Neural progenitor cell (in vitro differentiated cells): Measurements from ENCODE around the gene PLAAT2. TPM values are rescaled to one million over a fixed set of nuclear protein-coding genes. Genes with fewer than 3 reads are reported as not detected.
A peak's percentile ranks its signal among the peaks of the same experiment; 100 is the strongest.

ENCODE experiments used
- DNase-seq: peaks from one replicate; pipeline ENCODE4 v3.0.0-alpha.2; 2016; ENCODE audit warnings: low spot score
- H2AFZ ChIP-seq: fragments of 200-600 bp; sonication (generic); replicated peaks from 2 replicates; pipeline ENCODE4 v1.6.1; 2016; ENCODE audit warnings: antibody characterized with exemption
- H3F3A ChIP-seq: fragments of 200-600 bp; sonication (generic); 2 replicates; pipeline ENCODE4 v1.6.1; 2016; ENCODE audit warnings: antibody characterized with exemption, low read depth
- H3K27ac ChIP-seq: fragments of 200-600 bp; sonication (generic); 2 replicates; pipeline ENCODE4 v1.5.1; 2016; ENCODE audit warnings: mild to moderate bottlenecking
- H3K27me3 ChIP-seq: fragments of 200-600 bp; sonication (generic); 2 replicates; pipeline ENCODE4 v1.6.1; 2016; ENCODE audit warnings: mild to moderate bottlenecking, moderate library complexity
- H3K36me3 ChIP-seq: fragments of 200-600 bp; sonication (generic); 2 replicates; pipeline ENCODE4 v1.5.1; 2016
- H3K4me1 ChIP-seq: fragments of 200-600 bp; sonication (generic); 2 replicates; pipeline ENCODE4 v1.6.1; 2016; ENCODE audit warnings: mixed run types
- H3K4me2 ChIP-seq: fragments of 200-600 bp; sonication (generic); 2 replicates; pipeline ENCODE4 v1.6.1; 2016
- H3K4me3 ChIP-seq: fragments of 200-600 bp; sonication (generic); 2 replicates; pipeline ENCODE4 v1.5.1; 2016
- H3K79me2 ChIP-seq: fragments of 200-600 bp; sonication (generic); 2 replicates; pipeline ENCODE4 v1.6.1; 2016; ENCODE audit warnings: low read depth
- H3K9ac ChIP-seq: fragments of 200-600 bp; sonication (generic); 2 replicates; pipeline ENCODE4 v1.6.1; 2016
- H3K9me3 ChIP-seq: fragments of 200-600 bp; sonication (generic); 2 replicates; pipeline ENCODE4 v1.5.1; 2016; ENCODE audit warnings: low read depth
- H4K20me1 ChIP-seq: fragments of 200-600 bp; sonication (generic); 2 replicates; pipeline ENCODE4 v1.6.1; 2016; ENCODE audit warnings: low read depth
- H3K27ac Mint-ChIP-seq: 3 replicates; pipeline ENCODE4 v1.8.0; 2021; ENCODE audit warnings: mixed read lengths
- H3K27me3 Mint-ChIP-seq: 2 replicates; pipeline ENCODE4 v1.8.0; 2022; ENCODE audit warnings: low read depth, mild to moderate bottlenecking, inconsistent platforms, moderate library complexity, mixed read lengths; ENCODE audit not compliant: insufficient read depth
- H3K36me3 Mint-ChIP-seq: 3 replicates; pipeline ENCODE4 v1.8.0; 2021; ENCODE audit warnings: mixed read lengths
- H3K4me1 Mint-ChIP-seq: 3 replicates; pipeline ENCODE4 v1.8.0; 2021; ENCODE audit warnings: mixed read lengths
- H3K4me3 Mint-ChIP-seq: 3 replicates; pipeline ENCODE4 v1.8.0; 2021; ENCODE audit warnings: mild to moderate bottlenecking, moderate library complexity, mixed read lengths
- H3K9me3 Mint-ChIP-seq: 3 replicates; pipeline ENCODE4 v1.8.0; 2020; ENCODE audit warnings: mixed read lengths
- EZH2 ChIP-seq: fragments of 200-600 bp; sonication (generic); IDR thresholded peaks from 2 replicates; pipeline ENCODE4 v1.6.1; 2017; ENCODE audit warnings: antibody characterized with exemption, mild to moderate bottlenecking, moderate library complexity
- EZH2phosphoT487 ChIP-seq: fragments of 200-600 bp; sonication (generic); IDR thresholded peaks from 2 replicates; pipeline ENCODE4 v1.6.1; 2017; ENCODE audit warnings: antibody characterized with exemption
- total RNA-seq: library from RNA; depleted of rRNA; stranded (reverse); fragments of >200 nt; gene quantifications from 2 replicates; pipeline ENCODE4 v1.2.3, GENCODE V29; 2015; ENCODE audit warnings: low replicate concordance
- TF ChIP-seq, protein P1 (sequence below): fragments of 200-600 bp; sonication (generic); IDR thresholded peaks from 2 replicates; pipeline ENCODE4 v1.5.1; 2017; ENCODE audit warnings: antibody characterized with exemption, mild to moderate bottlenecking

Gene PLAAT2
- total RNA-seq, 1 donor from 2014 or later: not detected

DNA sequence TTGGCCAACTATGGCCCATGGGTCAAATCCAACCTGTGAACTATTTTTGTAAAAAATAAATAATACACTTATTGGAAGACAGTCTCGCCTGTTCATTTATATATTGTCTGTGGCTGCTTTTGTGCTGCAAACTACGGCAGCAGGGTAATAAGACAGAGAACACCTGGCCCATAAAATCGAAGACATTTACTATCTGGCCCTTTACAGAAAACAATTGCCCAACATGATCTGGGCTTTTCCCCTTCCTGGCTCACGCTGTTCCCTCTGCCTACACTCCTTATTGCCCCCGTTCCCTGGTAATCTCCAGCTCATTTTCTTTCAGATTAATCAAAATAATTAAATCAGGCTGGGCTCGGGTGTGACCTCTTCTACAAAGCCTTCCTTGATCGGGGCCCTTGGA is 5.6 kb downstream of the PLAAT2 start:
- Mint-ChIP-seq H3K27ac (no peak overlapping the region), H3K4me3 (no peak overlapping the region), H3K4me1 (peaks cover 21% of the 10 kb centered on the region), H3K36me3 (no peaks in the 10 kb centered on the region), H3K9me3 (no peaks in the 10 kb centered on the region), H3K27me3 (peaks cover 13% of the 10 kb centered on the region)
- no peak overlapping the region for H2AFZ ChIP-seq
- no peaks in the 10 kb centered on the region for H3F3A ChIP-seq
- H3K4me1 ChIP-seq: peaks cover 4% of the 10 kb centered on the region
- no peak overlapping the region for H3K4me2 ChIP-seq
- TF ChIP-seq EZH2phosphoT487 (no peak), EZH2 (no peak)
- no peaks in the 10 kb centered on the region for H3K79me2 ChIP-seq
- no peak for DNase-seq
- H3K36me3 ChIP-seq: no peaks in the 10 kb centered on the region
- H3K9me3 ChIP-seq: no peaks in the 10 kb centered on the region
- no peak overlapping the region for H3K27ac ChIP-seq
- H4K20me1 ChIP-seq: no peaks in the 10 kb centered on the region
- no peak overlapping the region for H3K4me3 ChIP-seq
- H3K9ac ChIP-seq: no peak overlapping the region
- H3K27me3 ChIP-seq: no peaks in the 10 kb centered on the region

DNA sequence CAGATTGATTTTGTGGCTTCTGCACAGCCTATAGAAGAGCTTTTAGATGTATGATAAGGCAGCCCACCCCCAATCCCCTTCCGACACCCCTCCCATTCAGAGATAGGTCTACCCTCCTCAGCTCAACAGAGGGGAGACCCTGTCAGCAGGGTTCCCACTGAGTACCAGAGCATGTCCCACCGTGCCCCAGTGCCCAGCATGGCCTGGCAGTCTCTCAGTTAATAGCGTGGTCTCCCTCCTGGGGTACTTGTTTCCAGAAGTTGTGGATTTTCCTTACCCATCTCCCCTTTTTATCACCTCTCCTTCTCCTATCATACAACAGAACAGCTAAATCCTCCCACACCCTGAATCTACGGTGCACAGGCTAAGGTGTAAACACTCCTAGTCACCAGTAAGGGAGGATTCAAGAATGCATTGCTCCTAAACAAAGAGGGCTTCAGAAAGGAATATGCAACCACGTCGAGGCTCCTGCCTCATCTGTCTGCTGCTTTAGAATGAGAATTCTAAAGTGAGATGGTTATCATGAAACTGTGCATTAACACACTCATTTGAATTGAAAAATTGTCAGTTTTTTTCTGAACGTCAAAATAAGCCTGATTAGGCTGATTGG is 6.7 kb downstream of the PLAAT2 start:
- no peak overlapping the region for H3K27ac ChIP-seq
- no peak overlapping the region for H3K4me2 ChIP-seq
- H3K4me1 ChIP-seq: peaks cover 4% of the 10 kb centered on the region
- Mint-ChIP-seq H3K27ac (no peak overlapping the region), H3K36me3 (no peaks in the 10 kb centered on the region), H3K4me3 (no peak overlapping the region), H3K9me3 (no peaks in the 10 kb centered on the region), H3K27me3 (peaks cover 14% of the 10 kb centered on the region), H3K4me1 (peaks cover 23% of the 10 kb centered on the region)
- no peak overlapping the region for H3K9ac ChIP-seq
- H3F3A ChIP-seq: no peaks in the 10 kb centered on the region
- no peaks in the 10 kb centered on the region for H3K27me3 ChIP-seq
- no peaks in the 10 kb centered on the region for H4K20me1 ChIP-seq
- no peaks in the 10 kb centered on the region for H3K79me2 ChIP-seq
- DNase-seq: no peak
- H3K4me3 ChIP-seq: no peak overlapping the region
- no peaks in the 10 kb centered on the region for H3K9me3 ChIP-seq
- no peak overlapping the region for H2AFZ ChIP-seq
- TF ChIP-seq EZH2 (no peak), EZH2phosphoT487 (no peak)
- TF ChIP-seq, protein P1, sequence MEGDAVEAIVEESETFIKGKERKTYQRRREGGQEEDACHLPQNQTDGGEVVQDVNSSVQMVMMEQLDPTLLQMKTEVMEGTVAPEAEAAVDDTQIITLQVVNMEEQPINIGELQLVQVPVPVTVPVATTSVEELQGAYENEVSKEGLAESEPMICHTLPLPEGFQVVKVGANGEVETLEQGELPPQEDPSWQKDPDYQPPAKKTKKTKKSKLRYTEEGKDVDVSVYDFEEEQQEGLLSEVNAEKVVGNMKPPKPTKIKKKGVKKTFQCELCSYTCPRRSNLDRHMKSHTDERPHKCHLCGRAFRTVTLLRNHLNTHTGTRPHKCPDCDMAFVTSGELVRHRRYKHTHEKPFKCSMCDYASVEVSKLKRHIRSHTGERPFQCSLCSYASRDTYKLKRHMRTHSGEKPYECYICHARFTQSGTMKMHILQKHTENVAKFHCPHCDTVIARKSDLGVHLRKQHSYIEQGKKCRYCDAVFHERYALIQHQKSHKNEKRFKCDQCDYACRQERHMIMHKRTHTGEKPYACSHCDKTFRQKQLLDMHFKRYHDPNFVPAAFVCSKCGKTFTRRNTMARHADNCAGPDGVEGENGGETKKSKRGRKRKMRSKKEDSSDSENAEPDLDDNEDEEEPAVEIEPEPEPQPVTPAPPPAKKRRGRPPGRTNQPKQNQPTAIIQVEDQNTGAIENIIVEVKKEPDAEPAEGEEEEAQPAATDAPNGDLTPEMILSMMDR: no peak
- H3K36me3 ChIP-seq: no peaks in the 10 kb centered on the region

DNA sequence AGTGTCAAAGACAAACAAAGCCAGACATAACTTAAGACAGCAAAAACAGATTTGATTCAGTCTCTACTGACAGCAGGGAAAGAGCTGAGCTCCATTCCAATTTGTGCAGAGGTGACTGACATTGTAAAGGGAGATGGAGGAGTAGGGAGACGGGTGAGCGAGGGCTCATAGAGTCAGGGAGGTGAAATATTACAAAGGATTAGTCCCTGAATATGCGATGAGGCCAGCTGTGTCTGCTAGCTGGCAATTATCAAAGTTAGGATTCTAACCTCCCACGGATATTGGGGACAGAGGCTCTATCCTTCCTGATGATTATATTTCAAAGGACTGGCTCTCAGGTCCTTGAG is 8.3 kb downstream of the PLAAT2 start:
- H3K27me3 ChIP-seq: no peaks in the 10 kb centered on the region
- no peak overlapping the region for H3K4me3 ChIP-seq
- H3K27me3 Mint-ChIP-seq: peaks cover 7% of the 10 kb centered on the region
- no peaks in the 10 kb centered on the region for H4K20me1 ChIP-seq
- TF ChIP-seq EZH2: no peak
- TF ChIP-seq, protein P1: no peak
- no peak for TF ChIP-seq EZH2phosphoT487
- DNase-seq: no peak
- H3K36me3 ChIP-seq: no peaks in the 10 kb centered on the region
- H3K9me3 ChIP-seq: no peaks in the 10 kb centered on the region
- no peaks in the 10 kb centered on the region for H3K9me3 Mint-ChIP-seq
- H3K4me2 ChIP-seq: no peak overlapping the region
- no peak overlapping the region for H2AFZ ChIP-seq
- peak overlapping the region; percentile 22 for H3K4me3 Mint-ChIP-seq
- no peaks in the 10 kb centered on the region for H3F3A ChIP-seq
- H3K36me3 Mint-ChIP-seq: no peaks in the 10 kb centered on the region
- peaks cover 4% of the 10 kb centered on the region for H3K4me1 ChIP-seq
- H3K79me2 ChIP-seq: no peaks in the 10 kb centered on the region
- H3K27ac ChIP-seq: no peak overlapping the region
- peaks cover 28% of the 10 kb centered on the region for H3K4me1 Mint-ChIP-seq
- no peak overlapping the region for H3K9ac ChIP-seq
- no peak overlapping the region for H3K27ac Mint-ChIP-seq

DNA sequence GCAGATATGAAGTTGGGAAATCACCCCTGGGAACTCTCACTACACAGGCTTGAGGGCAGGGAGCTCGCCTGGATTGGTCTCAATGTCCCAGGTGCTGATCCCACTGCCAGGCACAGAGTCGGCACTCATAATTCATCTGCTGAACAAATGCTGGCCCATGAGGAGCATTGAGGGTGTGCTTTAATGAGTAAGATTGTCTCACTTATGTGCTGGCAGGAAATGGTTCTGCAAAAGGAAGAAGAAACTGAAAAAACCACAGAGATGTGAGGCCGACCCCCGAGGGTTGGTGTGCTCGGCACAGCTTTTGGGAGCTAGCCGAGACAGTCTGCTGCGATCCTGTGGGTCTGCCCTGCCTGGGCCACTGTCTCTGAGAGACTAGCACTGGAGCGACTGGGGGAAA is 9.4 kb downstream of the PLAAT2 start:
- Histone ChIP-seq H3K4me3 (no peak overlapping the region), H3K36me3 (no peaks in the 10 kb centered on the region), H3K27ac (no peak overlapping the region), H2AFZ (no peak overlapping the region), H3K27me3 (no peaks in the 10 kb centered on the region), H3K4me2 (no peak overlapping the region), H3K79me2 (no peaks in the 10 kb centered on the region), H3K9ac (no peak overlapping the region), H3K4me1 (peaks cover 4% of the 10 kb centered on the region), H3K9me3 (no peaks in the 10 kb centered on the region), H4K20me1 (no peaks in the 10 kb centered on the region), H3F3A (no peaks in the 10 kb centered on the region)
- Mint-ChIP-seq H3K36me3 (no peaks in the 10 kb centered on the region), H3K27me3 (peaks cover 7% of the 10 kb centered on the region), H3K9me3 (no peaks in the 10 kb centered on the region), H3K27ac (peak overlapping the region; percentile 81), H3K4me1 (peaks cover 28% of the 10 kb centered on the region), H3K4me3 (peak overlapping the region; percentile 59)
- TF ChIP-seq EZH2phosphoT487: no peak
- TF ChIP-seq EZH2: no peak
- TF ChIP-seq, protein P1: no peak
- no peak for DNase-seq
